ENCODE data around the gene BMP8A. TPM values are rescaled to one million over a fixed set of nuclear protein-coding genes. Genes with fewer than 3 reads are reported as not detected.
A peak's percentile ranks its signal among the peaks of the same experiment; 100 is the strongest.

The BMP8A gene
- total and polyA plus RNA-seq, 8 donors = 0.26 to 6.0 (median 1.5) TPM

GRCh38 chr1:39570477-39571177 lies 79.2 kb downstream of the BMP8A start:
- no peaks in the 10 kb centered on the region for H3K9me3 ChIP-seq
- peak in 2 of 6 donors; percentile 22 to 74 for DNase-seq
- H3K36me3 ChIP-seq = peaks cover 3 to 59% (median 44%) of the 10 kb centered on the region in 3 donors
- H3K27ac ChIP-seq = no peak overlapping the region
- H3K4me3 ChIP-seq = no peak overlapping the region
- FAIRE-seq = no peak
- no peak for ATAC-seq
- intact Hi-C loops (cut with DNase I) = no loop called here
- TF ChIP-seq CTCF (IDR thresholded peaks at IDR 0.05) = no peak
- WGBS, 2 donors = 44 to 54% methylated on average over 11 of the region's 11 CpGs
- peaks cover 28 to 78% (median 38%) of the 10 kb centered on the region in 3 donors for H3K4me1 ChIP-seq
- H3K27me3 ChIP-seq = no peaks in the 10 kb centered on the region

- no peak for TF ChIP-seq CTCF (IDR thresholded peaks at IDR 0.05)
- no peak for DNase-seq
These were observed 79.7 kb downstream of the BMP8A start for GRCh38 chr1:39571178-39571483.

GRCh38 chr1:39572379-39573096 lies 81.1 kb downstream of the BMP8A start:
- H3K4me1 ChIP-seq = peaks cover 12 to 62% (median 21%) of the 10 kb centered on the region in 3 donors
- peaks cover 2 to 45% (median 32%) of the 10 kb centered on the region in 3 donors for H3K36me3 ChIP-seq
- H3K27ac ChIP-seq = peak overlapping the region in 1 of 4 donors; percentile 0
- H3K9me3 ChIP-seq = no peaks in the 10 kb centered on the region
- peak overlapping the region in 2 of 4 donors; percentile 48 to 84 for H3K4me3 ChIP-seq
- no peak for DNase-seq
- TF ChIP-seq CTCF (IDR thresholded peaks at IDR 0.05) = no peak
- intact Hi-C loops (cut with DNase I) = no loop called here
- ATAC-seq = no peak
- 29 to 32% methylated on average over 5 of the region's 5 CpGs for WGBS, 2 donors
- H3K27me3 ChIP-seq = no peaks in the 10 kb centered on the region
- FAIRE-seq = no peak

More at GRCh38 chr1:39571178-39571483, 79.7 kb downstream of the BMP8A start:
- no peaks in the 10 kb centered on the region for H3K27me3 ChIP-seq
- ATAC-seq (no peak), FAIRE-seq (no peak)
- H3K36me3 ChIP-seq = peaks cover 3 to 54% (median 39%) of the 10 kb centered on the region in 3 donors
- H3K27ac ChIP-seq = no peak overlapping the region
- H3K4me1 ChIP-seq = peaks cover 24 to 76% (median 34%) of the 10 kb centered on the region in 3 donors
- intact Hi-C loops (cut with DNase I) = no loop called here
- H3K4me3 ChIP-seq = no peak overlapping the region
- H3K9me3 ChIP-seq = no peaks in the 10 kb centered on the region
- WGBS, 2 donors = 70 to 71% methylated on average over 9 of the region's 9 CpGs

- WGBS, 2 donors = 37 to 45% methylated on average over 1 of the region's 1 CpG
- Histone ChIP-seq H3K36me3 (peaks cover 0 to 40% (median 27%) of the 10 kb centered on the region in 3 donors), H3K4me3 (peak overlapping the region in 3 of 4 donors; percentile 17 to 84 (median 48)), H3K4me1 (peaks cover 9 to 56% (median 17%) of the 10 kb centered on the region in 3 donors), H3K9me3 (no peaks in the 10 kb centered on the region), H3K27ac (peak overlapping the region in 1 of 4 donors; percentile 0), H3K27me3 (no peaks in the 10 kb centered on the region)
- ATAC-seq (no peak), DNase-seq (no peak), FAIRE-seq (no peak)
- no peak for TF ChIP-seq CTCF (IDR thresholded peaks at IDR 0.05)
- intact Hi-C loops (cut with DNase I) = no loop called here
These were observed 81.6 kb downstream of the BMP8A start for GRCh38 chr1:39573097-39573465.

All from pancreas (tissue), 10 donors.